ENCODE data around the gene CPS1. TPM values are rescaled to one million over a fixed set of nuclear protein-coding genes. Genes with fewer than 3 reads are reported as not detected.

The CPS1 gene
- total RNA-seq, 1 donor from 2014 or later, result 7.9 TPM

DNA sequence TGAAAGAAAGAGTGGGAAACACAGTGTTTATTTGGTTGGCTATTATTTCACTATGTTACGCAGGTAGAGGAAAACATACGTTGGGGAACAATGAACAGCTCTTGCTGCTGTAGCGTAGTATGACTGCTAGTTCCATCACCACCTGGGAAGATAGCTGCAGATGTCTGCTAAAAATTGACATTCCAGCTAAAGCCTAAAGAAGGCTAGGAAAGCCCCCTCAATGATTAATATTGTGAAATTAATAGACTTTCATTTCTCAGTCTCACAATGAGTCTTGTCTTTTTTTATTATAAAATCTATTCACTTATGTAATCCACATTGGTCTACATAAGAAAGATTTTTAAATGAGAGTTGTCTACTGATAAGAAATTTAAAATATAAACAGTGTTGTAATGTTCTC lies 165.7 kb downstream of the CPS1 start:
- Mint-ChIP-seq H3K4me3 (no peak overlapping the region), H3K36me3 (ENCODE audit: low read depth) (no peaks in the 10 kb centered on the region), H3K4me1 (no peaks in the 10 kb centered on the region), H3K27me3 (ENCODE audit: low read depth) (no peaks in the 10 kb centered on the region), H3K9me3 (no peaks in the 10 kb centered on the region), H3K27ac (ENCODE audit: unreplicated experiment) (no peak overlapping the region)
- TF ChIP-seq, protein P1, sequence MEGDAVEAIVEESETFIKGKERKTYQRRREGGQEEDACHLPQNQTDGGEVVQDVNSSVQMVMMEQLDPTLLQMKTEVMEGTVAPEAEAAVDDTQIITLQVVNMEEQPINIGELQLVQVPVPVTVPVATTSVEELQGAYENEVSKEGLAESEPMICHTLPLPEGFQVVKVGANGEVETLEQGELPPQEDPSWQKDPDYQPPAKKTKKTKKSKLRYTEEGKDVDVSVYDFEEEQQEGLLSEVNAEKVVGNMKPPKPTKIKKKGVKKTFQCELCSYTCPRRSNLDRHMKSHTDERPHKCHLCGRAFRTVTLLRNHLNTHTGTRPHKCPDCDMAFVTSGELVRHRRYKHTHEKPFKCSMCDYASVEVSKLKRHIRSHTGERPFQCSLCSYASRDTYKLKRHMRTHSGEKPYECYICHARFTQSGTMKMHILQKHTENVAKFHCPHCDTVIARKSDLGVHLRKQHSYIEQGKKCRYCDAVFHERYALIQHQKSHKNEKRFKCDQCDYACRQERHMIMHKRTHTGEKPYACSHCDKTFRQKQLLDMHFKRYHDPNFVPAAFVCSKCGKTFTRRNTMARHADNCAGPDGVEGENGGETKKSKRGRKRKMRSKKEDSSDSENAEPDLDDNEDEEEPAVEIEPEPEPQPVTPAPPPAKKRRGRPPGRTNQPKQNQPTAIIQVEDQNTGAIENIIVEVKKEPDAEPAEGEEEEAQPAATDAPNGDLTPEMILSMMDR (conservative IDR thresholded peaks at IDR 0.05), result no peak
- DNase-seq (ENCODE audit: low read depth, low spot score), result no peak

- Mint-ChIP-seq H3K9me3 (no peaks in the 10 kb centered on the region), H3K36me3 (ENCODE audit: low read depth) (no peaks in the 10 kb centered on the region), H3K4me3 (no peak overlapping the region), H3K27ac (ENCODE audit: unreplicated experiment) (no peak overlapping the region), H3K27me3 (ENCODE audit: low read depth) (no peaks in the 10 kb centered on the region), H3K4me1 (peaks cover 6% of the 10 kb centered on the region)
- TF ChIP-seq, protein P1 (conservative IDR thresholded peaks at IDR 0.05), result no peak
- no peak for DNase-seq (ENCODE audit: low read depth, low spot score)
Observed at GRCh38 chr2:210727549-210727948, 171.2 kb downstream of the CPS1 start.

Other genes with a start within 250 kb of the CPS1 start
- not detected in 2 replicates for gene MYL1, start 241.4 kb upstream of the CPS1 start, total RNA-seq
- 37.2 and 40.4 TPM in 2 replicates for gene LANCL1, start 79.8 kb upstream of the CPS1 start, total RNA-seq

Measured in neural crest cell (in vitro differentiated cells).